HCT116 (cell line): ENCODE measurements around the gene PRR5L. TPM values are rescaled to one million over a fixed set of nuclear protein-coding genes. Genes with fewer than 3 reads are reported as not detected.

Source experiments
- ATAC-seq: fragments of 200-7000 bp; cut with Tn5 transposase; 2 replicates; pipeline ENCODE4 v1.9.1; 2020; ENCODE audit warnings: mild to moderate bottlenecking, moderate library complexity
- BruUV-seq: library from RNA; stranded (reverse); fragments of 400-500 nt; replicated peaks from 2 replicates; lab custom pipeline; 2021; lab: Mats Ljungman, UMichigan
- CTCF ChIA-PET: fragments of 300-600 bp; sonication (Branson Sonifier 250); formaldehyde crosslinking; loops from one replicate; lab custom pipeline; 2021; ENCODE audit warnings: antibody characterized with exemption; lab: Charles Lee
- POLR2A ChIA-PET: fragments of 300-600, 350-600 bp; sonication (Branson Sonifier 250); formaldehyde crosslinking; loops from one replicate; lab custom pipeline; 2021; ENCODE audit warnings: antibody characterized with exemption; lab: Charles Lee
- RAD21 ChIA-PET, 2 experiments: fragments of 300-600 bp; sonication (Branson Sonifier 250); formaldehyde crosslinking; loops; one replicate each; lab custom pipeline; 2023; ENCODE audit warnings: low total read pairs in 2 of 2; ENCODE audit not compliant: uncharacterized antibody in 2 of 2, unreplicated experiment in 2 of 2, low non-redundant PET in 1 of 2; lab: Charles Lee
- DNase-seq: peaks from one replicate; pipeline ENCODE4 v3.0.0-alpha.2; 2010; ENCODE audit warnings: low read depth, low spot score
- H2AFZ ChIP-seq: fragments of 200-600 bp; shearing (Covaris generic), sonication (generic); 2 replicates; pipeline ENCODE4 v1.6.1; 2017; ENCODE audit warnings: low read depth, mixed run types, mixed read lengths, antibody characterized with exemption, low read length; ENCODE audit not compliant: poor library complexity, severe bottlenecking
- H3K27ac ChIP-seq: 2 replicates; pipeline ENCODE4 v1.5.1; 2012; ENCODE audit warnings: low read depth, low read length
- H3K27me3 ChIP-seq: fragments of 200-600 bp; sonication (generic); 2 replicates; pipeline ENCODE4 v1.6.1; 2016; ENCODE audit warnings: mixed run types, low read length, mixed read lengths; ENCODE audit not compliant: insufficient read depth
- H3K36me3 ChIP-seq, 2 experiments: fragments of 200-500 bp in 1 of 2; fragments of 200-600 bp in 1 of 2; sonication (Bioruptor generic) in 1 of 2; sonication (generic) in 1 of 2; 2 replicates each; pipeline versions ENCODE4 v1.5.1 to v1.6.1; 2014 to 2016; ENCODE audit warnings: low read length in 2 of 2, inconsistent platforms in 1 of 2, mixed read lengths in 1 of 2, mixed run types in 1 of 2; ENCODE audit not compliant: insufficient read depth in 2 of 2, control insufficient read depth in 1 of 2
- H3K4me1 ChIP-seq, 2 experiments: fragments of 200-600 bp in 1 of 2; sonication (generic) in 1 of 2; 2 replicates each; pipeline versions ENCODE4 v1.5.1 to v1.6.1; 2012 to 2017; ENCODE audit warnings: low read length in 2 of 2, inconsistent platforms in 1 of 2, mild to moderate bottlenecking in 1 of 2, mixed read lengths in 1 of 2, mixed run types in 1 of 2, moderate library complexity in 1 of 2; ENCODE audit not compliant: insufficient read depth in 2 of 2, control insufficient read depth in 1 of 2
- H3K4me2 ChIP-seq: fragments of 200-600 bp; sonication (generic); 2 replicates; pipeline ENCODE4 v1.6.1; 2017; ENCODE audit warnings: mixed run types, low read length, mixed read lengths
- H3K4me3 ChIP-seq, 2 experiments: fragments of 200-600 bp in 1 of 2; sonication (generic) in 1 of 2; replicated peaks in 1 of 2; 2 replicates each; pipeline ENCODE4 v1.5.1; 2011 to 2016; ENCODE audit warnings: low read length in 2 of 2, control low read depth in 1 of 2, low read depth in 1 of 2, mild to moderate bottlenecking in 1 of 2, mixed read lengths in 1 of 2, mixed run types in 1 of 2
- H3K79me2 ChIP-seq: fragments of 200-600 bp; sonication (generic); 2 replicates; pipeline ENCODE4 v1.6.1; 2017; ENCODE audit warnings: mild to moderate bottlenecking, mixed run types, low read length, moderate library complexity, mixed read lengths; ENCODE audit not compliant: insufficient read depth
- H3K9ac ChIP-seq: fragments of 200-600 bp; sonication (generic); 2 replicates; pipeline ENCODE4 v1.6.1; 2016; ENCODE audit warnings: low read length, mixed read lengths
- H3K9me2 ChIP-seq: fragments of 200-600 bp; sonication (generic), shearing (Covaris generic); 2 replicates; pipeline ENCODE4 v1.6.1; 2017; ENCODE audit warnings: mixed run types, mild to moderate bottlenecking, moderate library complexity; ENCODE audit not compliant: insufficient read depth
- H3K9me3 ChIP-seq, 2 experiments: fragments of 200-500 bp in 1 of 2; fragments of 200-600 bp in 1 of 2; sonication (Bioruptor generic) in 1 of 2; sonication (generic) in 1 of 2; 2 replicates each; pipeline ENCODE4 v1.6.1; 2014 to 2017; ENCODE audit warnings: low read length in 2 of 2, mixed read lengths in 2 of 2, inconsistent platforms in 1 of 2, low read depth in 1 of 2, mild to moderate bottlenecking in 1 of 2, mixed run types in 1 of 2, moderate library complexity in 1 of 2; ENCODE audit not compliant: control insufficient read depth in 1 of 2, insufficient read depth in 1 of 2
- H4K20me1 ChIP-seq: fragments of 200-600 bp; sonication (generic), shearing (Covaris generic); 2 replicates; pipeline ENCODE4 v1.6.1; 2017; ENCODE audit warnings: mixed run types, mild to moderate bottlenecking, moderate library complexity; ENCODE audit not compliant: insufficient read depth
- CBX3 ChIP-seq: IDR thresholded peaks from 2 replicates; pipeline ENCODE4 v1.6.1; 2012; ENCODE audit warnings: low read depth
- EGR1 ChIP-seq: IDR thresholded peaks from 2 replicates; pipeline ENCODE4 v1.6.1; 2012; ENCODE audit warnings: low read depth
- ELF1 ChIP-seq: IDR thresholded peaks from 2 replicates; pipeline ENCODE4 v1.6.1; 2012; ENCODE audit warnings: low read depth, borderline replicate concordance
- EZH2 ChIP-seq: fragments of 200-600 bp; sonication (generic); IDR thresholded peaks from 2 replicates; pipeline ENCODE4 v1.6.1; 2017; ENCODE audit warnings: antibody characterized with exemption, mixed run types
- EZH2phosphoT487 ChIP-seq: fragments of 200-600 bp; IDR thresholded peaks from 2 replicates; pipeline ENCODE4 v1.6.1; 2018; ENCODE audit warnings: antibody characterized with exemption, borderline replicate concordance
- FOSL1 ChIP-seq: IDR thresholded peaks from 2 replicates; pipeline ENCODE4 v1.6.1; 2012; ENCODE audit warnings: low read depth
- JUND ChIP-seq: IDR thresholded peaks from 2 replicates; pipeline ENCODE4 v1.6.1; 2012
- MAX ChIP-seq: IDR thresholded peaks from 2 replicates; pipeline ENCODE4 v1.6.1; 2012
- POLR2A ChIP-seq: IDR thresholded peaks from 2 replicates; pipeline ENCODE4 v1.7.0; 2011; ENCODE audit warnings: borderline replicate concordance; ENCODE audit not compliant: insufficient read depth, insufficient read length; ENCODE audit errors: extremely low read depth
- RAD21 ChIP-seq: IDR thresholded peaks from 2 replicates; pipeline ENCODE4 v1.6.1; 2012; ENCODE audit warnings: low read depth, mild to moderate bottlenecking
- SIN3A ChIP-seq: IDR thresholded peaks from 2 replicates; pipeline ENCODE4 v1.6.1; 2012; ENCODE audit warnings: low read depth
- SP1 ChIP-seq: IDR thresholded peaks from 2 replicates; pipeline ENCODE4 v1.6.1; 2012; ENCODE audit warnings: low read depth
- SRF ChIP-seq: IDR thresholded peaks from 2 replicates; pipeline ENCODE4 v1.6.1; 2012; ENCODE audit warnings: low read depth
- ZFX ChIP-seq: fragments of 450-650 bp; IDR thresholded peaks from 2 replicates; pipeline ENCODE4 v1.6.1; 2017
- intact Hi-C: fragments of 100-400 bp; cut with micrococcal nuclease; formaldehyde crosslinking; loops from 2 replicates; pipeline ENCODE4 v1.10.0; 2022
- total RNA-seq: library from RNA; stranded (reverse); gene quantifications from one replicate; pipeline ENCODE4 v1.2.1, GENCODE V29; 2021; ENCODE audit not compliant: unreplicated experiment
- TF ChIP-seq, protein P1 (sequence below): IDR thresholded peaks from 2 replicates; pipeline ENCODE4 v1.6.1; 2012; ENCODE audit warnings: low read depth

The PRR5L gene
- total RNA-seq, 1 experiment from 2014 or later = 0.47 TPM

- Histone ChIP-seq H3K27me3 (peaks cover 13% of the 10 kb centered on the region; the same call in 1 of the 2 replicates), H3K4me1 (no peaks in the 10 kb centered on the region), H2AFZ (no peak overlapping the region), H3K4me2 (no peak overlapping the region), H4K20me1 (no peaks in the 10 kb centered on the region), H3K36me3 (no peaks in the 10 kb centered on the region), H3K9me3 (no peaks in the 10 kb centered on the region), H3K9me2 (no peaks in the 10 kb centered on the region), H3K79me2 (no peaks in the 10 kb centered on the region), H3K27ac (no peak overlapping the region), H3K9ac (no peak overlapping the region), H3K4me3 (no peak overlapping the region)
- ATAC-seq = no peak
- no peak for TF ChIP-seq EGR1
- no peak for TF ChIP-seq SIN3A
- no peak for TF ChIP-seq ZFX
- TF ChIP-seq SRF = no peak
- no peak for TF ChIP-seq MAX
- no peak for TF ChIP-seq EZH2
- TF ChIP-seq RAD21 = no peak
- TF ChIP-seq FOSL1 = no peak
- no peak for TF ChIP-seq ELF1
- TF ChIP-seq JUND = no peak
- TF ChIP-seq SP1 = no peak
- TF ChIP-seq, protein P1, sequence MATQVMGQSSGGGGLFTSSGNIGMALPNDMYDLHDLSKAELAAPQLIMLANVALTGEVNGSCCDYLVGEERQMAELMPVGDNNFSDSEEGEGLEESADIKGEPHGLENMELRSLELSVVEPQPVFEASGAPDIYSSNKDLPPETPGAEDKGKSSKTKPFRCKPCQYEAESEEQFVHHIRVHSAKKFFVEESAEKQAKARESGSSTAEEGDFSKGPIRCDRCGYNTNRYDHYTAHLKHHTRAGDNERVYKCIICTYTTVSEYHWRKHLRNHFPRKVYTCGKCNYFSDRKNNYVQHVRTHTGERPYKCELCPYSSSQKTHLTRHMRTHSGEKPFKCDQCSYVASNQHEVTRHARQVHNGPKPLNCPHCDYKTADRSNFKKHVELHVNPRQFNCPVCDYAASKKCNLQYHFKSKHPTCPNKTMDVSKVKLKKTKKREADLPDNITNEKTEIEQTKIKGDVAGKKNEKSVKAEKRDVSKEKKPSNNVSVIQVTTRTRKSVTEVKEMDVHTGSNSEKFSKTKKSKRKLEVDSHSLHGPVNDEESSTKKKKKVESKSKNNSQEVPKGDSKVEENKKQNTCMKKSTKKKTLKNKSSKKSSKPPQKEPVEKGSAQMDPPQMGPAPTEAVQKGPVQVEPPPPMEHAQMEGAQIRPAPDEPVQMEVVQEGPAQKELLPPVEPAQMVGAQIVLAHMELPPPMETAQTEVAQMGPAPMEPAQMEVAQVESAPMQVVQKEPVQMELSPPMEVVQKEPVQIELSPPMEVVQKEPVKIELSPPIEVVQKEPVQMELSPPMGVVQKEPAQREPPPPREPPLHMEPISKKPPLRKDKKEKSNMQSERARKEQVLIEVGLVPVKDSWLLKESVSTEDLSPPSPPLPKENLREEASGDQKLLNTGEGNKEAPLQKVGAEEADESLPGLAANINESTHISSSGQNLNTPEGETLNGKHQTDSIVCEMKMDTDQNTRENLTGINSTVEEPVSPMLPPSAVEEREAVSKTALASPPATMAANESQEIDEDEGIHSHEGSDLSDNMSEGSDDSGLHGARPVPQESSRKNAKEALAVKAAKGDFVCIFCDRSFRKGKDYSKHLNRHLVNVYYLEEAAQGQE = no peak
- TF ChIP-seq EZH2phosphoT487 = no peak
- TF ChIP-seq POLR2A = no peak
- no peak for TF ChIP-seq CBX3
- RAD21 ChIA-PET = no interaction called here
- intact Hi-C loops = no loop called here
- BruUV-seq = no TSS peak
- CTCF ChIA-PET = no interaction called here
- DNase-seq = no peak
- POLR2A ChIA-PET = no interaction called here
Observed at GRCh38 chr11:36372101-36372771, 76.1 kb downstream of the PRR5L start.
